ENCODE data around the gene GOLGA6L9.
"Not testable (repeated sequence)": the region's sequence is repeated elsewhere in the genome, so short reads cannot be mapped to it uniquely, and the experiment has no call there.

GOLGA6L9 gene

DNA sequence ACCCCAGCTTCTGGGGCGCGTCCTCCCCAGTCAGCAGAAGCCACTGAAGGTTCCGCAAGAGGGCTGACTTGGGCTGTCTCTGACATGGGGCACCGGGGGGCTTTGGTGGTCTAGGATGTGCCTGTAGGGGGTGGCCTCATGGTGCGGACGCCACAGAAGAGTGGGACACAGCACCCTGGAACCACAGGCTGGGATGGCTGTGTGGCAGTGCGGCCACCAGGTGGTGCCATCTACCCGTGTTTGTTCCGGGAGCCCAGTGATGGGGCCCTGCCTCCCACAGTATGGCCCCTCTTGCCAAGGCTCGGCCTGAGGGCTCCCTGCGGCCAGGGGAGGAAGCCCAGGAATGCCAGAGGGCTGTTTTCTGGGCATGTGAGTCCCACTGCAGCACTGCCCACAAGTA, 38.6 kb downstream of the GOLGA6L9 start:
- not testable (repeated sequence) for DNase-seq

DNA sequence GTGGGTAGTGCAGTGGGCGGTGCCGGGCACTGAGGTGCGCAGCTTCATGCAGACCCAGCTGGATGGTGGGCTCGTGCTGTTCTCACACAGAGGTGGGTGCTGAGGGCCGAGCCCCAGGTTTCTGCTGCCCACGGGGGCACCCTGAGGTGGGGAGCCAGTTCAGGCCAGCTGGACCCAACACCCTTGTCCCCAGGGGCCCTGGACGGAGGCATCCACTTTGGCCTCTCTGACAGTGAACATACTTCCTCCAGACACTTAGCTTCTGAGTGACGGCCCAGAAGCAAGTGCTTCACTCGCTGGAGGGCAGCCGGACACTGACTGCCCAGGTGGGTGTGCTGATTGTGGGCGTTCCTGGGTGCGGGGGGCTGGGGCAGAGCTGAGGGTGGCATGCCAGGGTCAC, 39.8 kb downstream of the GOLGA6L9 start:
- not testable (repeated sequence) for DNase-seq

DNA sequence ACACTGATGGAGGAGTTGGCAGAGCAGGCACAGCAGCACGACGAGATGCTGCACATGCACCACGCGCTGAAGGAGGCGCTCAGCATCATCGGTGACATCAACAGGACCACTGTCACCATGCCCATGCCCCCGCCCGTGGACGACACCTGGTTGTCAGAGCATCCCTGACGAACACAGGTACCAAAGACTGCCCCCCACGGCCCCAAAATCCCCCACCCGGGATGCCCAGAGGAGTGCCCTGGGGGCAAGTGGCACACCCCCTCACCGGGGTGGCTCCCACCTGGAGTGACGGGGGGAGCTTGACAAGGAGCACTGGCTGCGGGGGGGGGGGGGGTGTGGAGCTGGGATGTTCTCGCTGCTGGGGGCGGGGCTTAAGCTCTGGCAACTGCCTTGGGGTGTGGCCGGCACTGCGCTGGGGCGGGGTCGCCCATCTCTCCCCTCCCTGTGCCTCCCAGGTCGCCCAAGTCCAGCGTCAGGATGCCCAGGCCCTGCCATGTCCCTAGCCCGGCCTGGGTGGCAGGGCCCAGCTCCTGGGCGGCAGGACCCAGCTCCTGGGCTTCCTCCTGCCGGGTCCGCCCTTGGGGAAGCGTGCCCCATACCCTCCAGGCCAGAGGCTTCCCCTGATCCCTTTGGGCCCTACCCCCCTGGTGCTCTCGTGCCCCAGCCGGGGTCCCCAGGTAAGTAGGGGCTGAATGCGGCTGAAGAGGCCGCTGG, 42.8 kb downstream of the GOLGA6L9 start:
- not testable (repeated sequence) for DNase-seq

DNA sequence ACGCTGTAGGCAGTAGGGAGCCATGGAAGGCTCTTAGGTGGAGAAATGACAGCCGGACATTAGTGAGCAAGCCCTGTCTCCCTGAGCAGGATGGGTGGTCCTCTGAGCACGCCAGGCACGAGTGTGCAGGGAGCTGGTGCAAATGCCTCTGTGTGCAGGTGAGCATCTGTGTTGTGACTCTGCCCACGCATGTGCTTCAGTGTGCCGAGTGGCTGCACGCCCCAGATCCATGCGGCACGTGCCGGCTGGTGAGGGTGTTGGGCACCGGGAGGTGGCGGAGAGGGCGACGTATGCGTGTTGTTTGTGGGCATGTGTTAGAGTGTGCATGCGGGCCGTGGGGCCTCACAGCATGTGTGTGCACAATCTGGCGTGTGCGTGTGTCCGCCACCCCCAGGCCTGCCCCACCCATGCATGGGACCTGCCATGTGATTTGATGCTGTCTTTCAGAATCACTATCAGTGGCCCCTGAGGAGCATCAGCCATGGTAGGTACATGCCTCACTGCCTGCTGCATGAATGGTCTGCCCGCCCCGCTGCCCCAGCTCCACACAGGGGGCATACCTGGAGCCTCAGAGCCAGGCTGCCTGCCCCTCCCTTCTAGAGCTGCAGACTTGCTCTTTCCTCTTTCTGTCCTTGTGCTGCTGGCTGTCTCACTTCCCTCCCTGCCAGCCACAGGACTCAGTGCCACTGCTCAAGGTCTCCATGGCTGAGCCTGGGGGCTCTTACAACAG, 45.1 kb downstream of the GOLGA6L9 start:
- not testable (repeated sequence) for DNase-seq

DNA sequence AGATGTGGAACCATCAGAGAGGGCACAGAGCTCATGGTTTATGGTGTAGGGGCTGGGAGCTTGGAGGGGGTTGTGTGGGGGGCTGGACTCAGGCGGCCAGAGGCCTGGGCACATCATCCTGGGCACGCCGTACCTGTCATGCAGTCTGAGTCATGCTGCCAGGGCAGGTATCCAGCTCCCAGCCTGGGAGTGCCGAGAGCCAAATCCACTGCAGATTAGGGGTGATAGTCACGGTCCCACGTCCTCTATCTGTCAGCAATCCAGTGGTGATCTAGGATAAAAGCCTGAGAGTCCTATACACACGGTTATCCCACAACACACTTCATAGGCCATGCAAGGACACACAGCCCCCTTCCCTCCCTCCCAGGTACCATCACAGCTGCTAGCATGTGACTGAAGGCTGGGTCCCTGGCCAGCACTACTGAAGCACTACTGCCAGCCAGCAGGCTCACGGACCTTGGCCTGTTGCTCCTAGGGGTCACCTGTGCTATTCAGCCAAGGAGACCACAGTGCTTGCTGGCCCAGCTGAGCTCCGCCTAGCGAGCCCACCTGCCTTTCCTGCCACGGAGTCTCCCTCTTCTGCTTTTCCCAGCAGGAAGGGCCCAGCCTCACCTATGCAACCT, 45.8 kb downstream of the GOLGA6L9 start:
- DNase-seq = not testable (repeated sequence)

DNA sequence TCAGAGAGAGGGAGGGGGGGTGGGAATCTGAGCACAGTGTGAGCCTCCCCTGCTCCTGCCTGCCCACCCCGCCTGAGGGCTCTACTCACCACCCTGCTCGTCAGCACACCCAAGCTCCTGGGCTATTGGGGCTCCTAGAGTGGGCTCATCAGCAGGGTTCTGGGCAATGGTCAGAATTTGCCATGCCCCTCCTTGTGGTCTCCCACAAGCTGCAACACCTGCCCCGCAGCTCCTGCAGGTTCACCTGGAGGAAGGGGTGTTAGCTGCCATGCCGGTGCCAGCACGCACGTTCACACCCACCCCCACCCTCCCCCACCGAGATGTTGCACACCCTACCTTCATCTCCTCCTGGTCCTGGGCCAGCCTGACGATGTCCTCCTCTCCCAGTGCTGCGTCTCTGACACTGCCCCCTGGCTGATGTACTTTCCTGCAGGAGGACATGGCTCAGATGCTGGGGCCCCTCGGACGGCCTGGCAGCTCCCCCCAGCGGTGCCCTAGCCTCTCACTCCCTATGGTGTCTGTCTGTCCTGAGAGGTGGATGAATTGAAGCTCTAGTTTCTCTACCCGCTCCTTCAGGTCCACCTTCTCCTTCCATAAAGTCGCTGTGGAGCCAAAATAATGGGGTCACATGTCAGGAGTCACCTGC, 47.2 kb downstream of the GOLGA6L9 start:
- DNase-seq = not testable (repeated sequence)

DNA sequence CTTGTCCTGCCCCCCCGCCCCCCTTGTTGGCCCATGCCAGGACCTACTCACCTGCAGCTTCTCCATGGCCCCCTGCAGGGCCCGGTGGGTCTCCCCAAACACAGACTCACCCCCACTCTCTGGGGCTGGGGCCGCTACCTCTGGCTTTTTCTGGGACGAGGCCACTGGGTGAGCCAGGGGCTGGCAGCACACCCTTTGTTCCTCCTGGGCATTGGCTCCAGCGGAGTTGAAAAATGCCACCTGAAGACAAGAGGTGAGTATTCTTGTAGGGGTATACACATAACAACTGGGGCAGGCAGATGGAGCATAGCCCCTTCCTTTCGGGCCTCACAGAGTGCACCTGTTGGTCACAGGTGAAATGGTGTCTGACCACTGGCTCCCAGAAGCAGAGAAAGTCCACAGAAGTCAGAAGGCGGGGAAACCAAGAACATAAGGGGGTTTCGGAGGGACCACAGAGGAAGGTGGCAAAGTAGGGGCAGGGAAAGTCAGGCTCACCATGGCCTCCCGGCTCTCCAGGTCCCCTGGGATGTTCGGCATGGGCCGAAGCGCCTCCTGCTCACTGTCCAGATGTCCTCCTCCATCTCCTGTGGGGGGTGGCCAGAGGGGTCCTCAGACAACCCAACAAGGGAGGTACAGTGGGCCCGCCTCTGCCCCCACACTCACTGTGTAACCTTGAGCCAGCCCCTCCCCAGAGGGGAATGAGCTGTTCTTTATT, 47.9 kb downstream of the GOLGA6L9 start:
- not testable (repeated sequence) for DNase-seq

Data from fibroblast of skin of back (primary cell).